HepG2 (cell line): ENCODE measurements around the gene OSBPL2. TPM values are rescaled to one million over a fixed set of nuclear protein-coding genes. Genes with fewer than 3 reads are reported as not detected.

ENCODE experiments used
- AFF4 ChIP-seq: sonication (generic); formaldehyde crosslinking; IDR thresholded peaks from 2 replicates; pipeline ENCODE4 v1.4.0; 2020; ENCODE audit warnings: missing genetic modification reagents
- ATF1 ChIP-seq: IDR thresholded peaks from 2 replicates; pipeline ENCODE4 v1.6.1; 2016; ENCODE audit warnings: mild to moderate bottlenecking, control low read depth
- DPF2 ChIP-seq: sonication (generic); formaldehyde crosslinking; IDR thresholded peaks from 2 replicates; pipeline ENCODE4 v1.4.0; 2020; ENCODE audit warnings: mild to moderate bottlenecking, low read depth, missing genetic modification reagents, borderline replicate concordance
- EHMT2 ChIP-seq: fragments of 200-600 bp; sonication (generic); IDR thresholded peaks from 2 replicates; pipeline ENCODE4 v1.7.0; 2017; ENCODE audit warnings: antibody characterized with exemption, low read depth, low read length, borderline replicate concordance
- ETV6 ChIP-seq: sonication (generic); formaldehyde crosslinking; conservative IDR thresholded peaks from 2 replicates; pipeline ENCODE4 v1.4.0; 2020; ENCODE audit warnings: missing genetic modification reagents
- FOXK2 ChIP-seq: fragments of 450-650 bp; IDR thresholded peaks from 2 replicates; pipeline ENCODE4 v1.6.1; 2016
- IRF2 ChIP-seq: IDR thresholded peaks from 2 replicates; pipeline ENCODE4 v1.6.1; 2018; ENCODE audit warnings: missing genetic modification reagents, missing compliant biosample characterization
- MEIS2 ChIP-seq: sonication (generic); formaldehyde crosslinking; IDR thresholded peaks from 2 replicates; pipeline ENCODE4 v1.9.0; 2021; ENCODE audit warnings: mild to moderate bottlenecking, missing genetic modification reagents
- NCOA2 ChIP-seq: sonication (generic); formaldehyde crosslinking; IDR thresholded peaks from 2 replicates; pipeline ENCODE4 v1.8.0; 2022; ENCODE audit warnings: inconsistent platforms
- NFIC ChIP-seq: IDR thresholded peaks from 2 replicates; pipeline ENCODE4 v1.6.1; 2012; ENCODE audit warnings: mild to moderate bottlenecking, low read length, inconsistent platforms
- NONO ChIP-seq, 2 experiments: fragments of 450-650 bp in 1 of 2; sonication (generic) in 1 of 2; formaldehyde crosslinking in 1 of 2; IDR thresholded peaks in 1 of 2; conservative IDR thresholded peaks in 1 of 2; 2 replicates each; pipeline versions ENCODE4 v1.6.1 to v1.8.0; 2017 to 2022; ENCODE audit warnings: mild to moderate bottlenecking in 1 of 2, missing genetic modification reagents in 1 of 2, moderate library complexity in 1 of 2
- PHF8 ChIP-seq: sonication (generic); formaldehyde crosslinking; IDR thresholded peaks from 2 replicates; pipeline ENCODE4 v1.5.0; 2020; ENCODE audit warnings: missing genetic modification reagents
- PLRG1 ChIP-seq: fragments of 450-650 bp; conservative IDR thresholded peaks from 2 replicates; pipeline ENCODE4 v1.6.1; 2016
- SIX1 ChIP-seq: sonication (generic); formaldehyde crosslinking; IDR thresholded peaks from 2 replicates; pipeline ENCODE4 v1.4.0; 2020; ENCODE audit warnings: missing genetic modification reagents, borderline replicate concordance
- SRSF9 ChIP-seq: fragments of 200-400 bp; formaldehyde crosslinking; IDR thresholded peaks from 2 replicates; pipeline ENCODE4 v1.6.1; 2018; ENCODE audit warnings: borderline replicate concordance, mild to moderate bottlenecking, low read depth, low read length; ENCODE audit not compliant: insufficient read depth, poor library complexity, severe bottlenecking
- TRIM22 ChIP-seq: fragments of 450-650 bp; IDR thresholded peaks from 2 replicates; pipeline ENCODE4 v1.6.1; 2017
- ZC3H4 ChIP-seq: sonication (generic); formaldehyde crosslinking; IDR thresholded peaks from 2 replicates; pipeline ENCODE4 v1.4.0; 2020; ENCODE audit warnings: missing genetic modification reagents, borderline replicate concordance
- ZEB1 ChIP-seq: IDR thresholded peaks from 2 replicates; pipeline ENCODE4 v1.6.1; 2012; ENCODE audit warnings: mild to moderate bottlenecking, low read depth, inconsistent platforms; ENCODE audit not compliant: insufficient replicate concordance
- ZNF12 ChIP-seq: sonication (generic); formaldehyde crosslinking; IDR thresholded peaks from 2 replicates; pipeline ENCODE4 v1.5.0; 2020; ENCODE audit warnings: missing genetic modification reagents
- ZNF225 ChIP-seq: sonication (generic); formaldehyde crosslinking; IDR thresholded peaks from 2 replicates; pipeline ENCODE4 v1.4.0; 2020; ENCODE audit warnings: mild to moderate bottlenecking, missing genetic modification reagents
- ZNF235 ChIP-seq: sonication (generic); formaldehyde crosslinking; IDR thresholded peaks from 2 replicates; pipeline ENCODE4 v1.8.1; 2023; ENCODE audit warnings: mild to moderate bottlenecking, missing genetic modification reagents, borderline replicate concordance
- ZNF3 ChIP-seq: IDR thresholded peaks from 2 replicates; pipeline ENCODE4 v1.7.0; 2017; ENCODE audit warnings: inconsistent platforms
- ZNF773 ChIP-seq: sonication (generic); formaldehyde crosslinking; IDR thresholded peaks from 2 replicates; pipeline ENCODE4 v1.4.0; 2020; ENCODE audit warnings: missing genetic modification reagents, borderline replicate concordance
- ZNF816 ChIP-seq: sonication (generic); formaldehyde crosslinking; IDR thresholded peaks from 2 replicates; pipeline ENCODE4 v1.8.0; 2022; ENCODE audit warnings: missing genetic modification reagents, mild to moderate bottlenecking, borderline replicate concordance
- ZNF841 ChIP-seq: sonication (generic); formaldehyde crosslinking; IDR thresholded peaks from 2 replicates; pipeline ENCODE4 v1.8.1; 2023; ENCODE audit warnings: missing genetic modification reagents, borderline replicate concordance
- polyA plus RNA-seq, 8 experiments: library from polyadenylated mRNA; depleted of rRNA in 3 of 8; stranded (reverse) in 7 of 8; unstranded in 1 of 8; fragments of >200 nt; fragmentation: Illumina TruSeq in 4 of 8; extraction: Trizol in 4 of 8; gene quantifications; 2 replicates each; pipeline versions ENCODE4 v1.2.1 to v1.2.3, GENCODE V29; 2011 to 2016; ENCODE audit warnings: low read depth in 4 of 8, missing spikeins in 1 of 8, mixed read lengths in 1 of 8; ENCODE audit not compliant: insufficient read depth in 1 of 8
- total RNA-seq, 5 experiments: library from RNA; depleted of rRNA; stranded (reverse); fragments of >200 nt; fragmentation: Illumina TruSeq; extraction: Trizol; gene quantifications; 2 replicates each; pipeline ENCODE4 v1.2.3, GENCODE V29; 2016; ENCODE audit warnings: low read depth in 1 of 5
- TF ChIP-seq, protein P1 (sequence below): sonication (generic); formaldehyde crosslinking; conservative IDR thresholded peaks from 2 replicates; pipeline ENCODE4 v1.8.0; 2022; ENCODE audit warnings: low read depth, missing genetic modification reagents

The OSBPL2 gene
- total and polyA plus RNA-seq, 2 of the 13 experiments (the other 11 are each of a cell fraction or from before 2014, with no cell fraction given): 18.5 to 37.4 TPM

DNA sequence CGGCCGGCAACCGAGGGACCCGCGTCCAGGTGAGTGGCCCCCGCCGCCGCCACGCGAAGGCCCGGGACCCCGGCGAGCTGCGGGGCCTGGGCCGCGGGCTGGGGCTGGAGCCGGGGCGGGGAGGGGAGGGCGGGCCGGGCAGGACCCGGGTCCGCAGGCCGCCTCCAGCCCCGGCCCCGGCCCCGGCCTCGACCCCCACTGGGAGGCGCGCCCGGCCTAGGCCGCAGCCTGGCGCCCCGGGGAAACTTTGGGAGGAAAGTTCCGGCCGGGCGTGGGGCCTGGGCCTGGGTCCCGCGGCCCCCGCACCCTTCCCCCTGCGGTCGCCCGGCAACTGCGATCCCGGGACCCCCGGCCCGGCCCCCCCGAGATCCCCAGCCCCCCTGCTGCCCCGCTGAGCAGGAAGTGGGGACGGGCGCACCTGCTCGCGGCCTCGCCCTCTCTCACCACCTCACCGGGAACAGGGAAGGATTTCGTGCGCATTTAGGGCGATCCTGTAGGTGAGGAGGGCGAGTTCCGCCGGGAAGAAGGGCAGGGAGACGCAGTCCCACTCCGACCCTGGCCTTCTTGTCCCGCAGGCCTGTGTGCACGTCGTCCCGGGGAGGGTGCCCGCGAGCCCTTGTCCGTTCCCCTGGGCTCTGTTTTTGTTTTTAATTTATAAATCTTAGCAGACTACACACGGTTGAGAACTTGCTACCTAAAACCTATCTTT, 402 bp downstream of the OSBPL2 start (continued):
- no peak for TF ChIP-seq NFIC
- TF ChIP-seq IRF2 (CRISPR knock-in tag): no peak; the same call in 1 of the 2 replicates
- no peak for TF ChIP-seq ZNF773 (CRISPR knock-in tag)
- TF ChIP-seq AFF4 (CRISPR knock-in tag): no peak
- no peak for TF ChIP-seq DPF2 (CRISPR knock-in tag)
- no peak for TF ChIP-seq TRIM22
- no peak for TF ChIP-seq NCOA2 (CRISPR knock-in tag)
- TF ChIP-seq ZNF225: 0 out of 2 replicates have a peak, but pooled peaks have one; percentile 18
- TF ChIP-seq, protein P1, sequence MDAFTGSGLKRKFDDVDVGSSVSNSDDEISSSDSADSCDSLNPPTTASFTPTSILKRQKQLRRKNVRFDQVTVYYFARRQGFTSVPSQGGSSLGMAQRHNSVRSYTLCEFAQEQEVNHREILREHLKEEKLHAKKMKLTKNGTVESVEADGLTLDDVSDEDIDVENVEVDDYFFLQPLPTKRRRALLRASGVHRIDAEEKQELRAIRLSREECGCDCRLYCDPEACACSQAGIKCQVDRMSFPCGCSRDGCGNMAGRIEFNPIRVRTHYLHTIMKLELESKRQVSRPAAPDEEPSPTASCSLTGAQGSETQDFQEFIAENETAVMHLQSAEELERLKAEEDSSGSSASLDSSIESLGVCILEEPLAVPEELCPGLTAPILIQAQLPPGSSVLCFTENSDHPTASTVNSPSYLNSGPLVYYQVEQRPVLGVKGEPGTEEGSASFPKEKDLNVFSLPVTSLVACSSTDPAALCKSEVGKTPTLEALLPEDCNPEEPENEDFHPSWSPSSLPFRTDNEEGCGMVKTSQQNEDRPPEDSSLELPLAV (CRISPR knock-in tag): no peak
- peak; percentile 73; the same call in 1 of the 2 replicates for TF ChIP-seq PHF8 (CRISPR knock-in tag)
- TF ChIP-seq ZNF841: no peak
- TF ChIP-seq ZNF235 (CRISPR knock-in tag): no peak; the same call in 1 of the 2 replicates
- no peak for TF ChIP-seq FOXK2
- TF ChIP-seq SIX1 (CRISPR knock-in tag): no peak
- no peak for TF ChIP-seq MEIS2
- TF ChIP-seq ZEB1: peak; percentile 0
- 0 out of 2 replicates have a peak, but pooled peaks have one; percentile 30 for TF ChIP-seq ZNF816 (CRISPR knock-in tag)
- TF ChIP-seq EHMT2: no peak
- no peak for TF ChIP-seq ZNF12 (CRISPR knock-in tag)
- no peak for TF ChIP-seq ZC3H4 (CRISPR knock-in tag)
- no peak for TF ChIP-seq PLRG1
- no peak for TF ChIP-seq ZNF3 (CRISPR knock-in tag)
- TF ChIP-seq ATF1 (CRISPR knock-in tag): no peak
- no peak for TF ChIP-seq ETV6 (CRISPR knock-in tag)
- no peak for TF ChIP-seq NONO (IDR thresholded peaks at IDR 0.05)
- peak; percentile 64 for TF ChIP-seq NONO (CRISPR knock-in tag; conservative IDR thresholded peaks at IDR 0.05)
- TF ChIP-seq SRSF9: no peak
